Stimulated activated CD4-positive, alpha-beta T cell treated with anti-CD3 and anti-CD28 coated beads, Interleukin-15, amount 100 ng/mL, for 1 hour (primary cell): ENCODE measurements around the gene TRPV6.

Source experiments
- DNase-seq, 2 donors: peaks; one replicate each; pipeline ENCODE4 v3.0.0-alpha.2; 2020; ENCODE audit warnings: low read depth in 1 of 2, low spot score in 1 of 2

The TRPV6 gene

GRCh38 chr7:142855114-142855743 lies 30.3 kb downstream of the TRPV6 start:
- no peak for DNase-seq

GRCh38 chr7:142854372-142855113 lies 31.0 kb downstream of the TRPV6 start, which contains the start of gene EPHB6:
EPHB6 (plus strand) TSS chr7:142855076; CDS start chr7:142863228, 8,152 bp downstream.
- DNase-seq, result peak in 1 of 2 donors; percentile 37

GRCh38 chr7:142853739-142854371 lies 31.7 kb downstream of the TRPV6 start:
- DNase-seq, result peak in 1 of 2 donors; percentile 49

GRCh38 chr7:142851919-142852318 lies 33.6 kb downstream of the TRPV6 start:
- DNase-seq, result no peak

GRCh38 chr7:142851269-142851668 lies 34.3 kb downstream of the TRPV6 start:
- DNase-seq, result no peak

- no peak for DNase-seq
Measured at GRCh38 chr7:142847353-142847752, 38.2 kb downstream of the TRPV6 start.

- no peak for DNase-seq
Measured at GRCh38 chr7:142842251-142842766, 43.2 kb downstream of the TRPV6 start.

GRCh38 chr7:142838461-142839213 lies 46.9 kb downstream of the TRPV6 start:
- DNase-seq, result no peak

- no peak for DNase-seq
Measured at GRCh38 chr7:142836426-142836825, 49.1 kb downstream of the TRPV6 start.

GRCh38 chr7:142835487-142835886 lies 50.1 kb downstream of the TRPV6 start:
- DNase-seq, result no peak

GRCh38 chr7:142833174-142834048 lies 52.1 kb downstream of the TRPV6 start:
- no peak for DNase-seq

- DNase-seq, result no peak
Measured at GRCh38 chr7:142832417-142832816, 53.1 kb downstream of the TRPV6 start.

GRCh38 chr7:142827951-142828500 lies 57.5 kb downstream of the TRPV6 start:
- DNase-seq, result no peak

GRCh38 chr7:142822714-142823113 lies 62.8 kb downstream of the TRPV6 start:
- DNase-seq, result no peak
